ENCODE results near the gene GPRASP1. TPM values are rescaled to one million over a fixed set of nuclear protein-coding genes. Genes with fewer than 3 reads are reported as not detected.

GPRASP1 gene
- 4.9 and 5.6 TPM in 2 replicates for total RNA-seq
- long read RNA-seq, partial matches to known transcripts, result 0 of 2 reads
- long read RNA-seq, other reads (novel, unspliced or antisense), result 2 of 2 reads

GRCh38 chrX:102651242-102652011 is at the start of gene GPRASP1:
GPRASP1 (plus strand) TSS chrX:102651483; CDS start chrX:102653914, 2,431 bp downstream.
- peaks cover 20% of the 10 kb centered on the region for H3K9me3 Mint-ChIP-seq
- no peak for TF ChIP-seq CTCF (conservative IDR thresholded peaks at IDR 0.05)
- peak within 1 kb of the TSS; percentile 93 for H3K4me3 Mint-ChIP-seq
- H3K36me3 Mint-ChIP-seq (ENCODE audit: low read depth), result peaks cover 32% of the 10 kb centered on the region
- peak within 1 kb of the TSS; percentile 75 for H3K27ac Mint-ChIP-seq (ENCODE audit: unreplicated experiment)
- peaks cover 12% of the 10 kb centered on the region for H3K4me1 Mint-ChIP-seq
- peak; percentile 36 for DNase-seq (ENCODE audit: low read depth, low spot score)
- no peaks in the 10 kb centered on the region for H3K27me3 Mint-ChIP-seq (ENCODE audit: low read depth)

GRCh38 chrX:102604327-102604726 is 47.0 kb upstream of the GPRASP1 start:
- Mint-ChIP-seq H3K4me1 (peaks cover 21% of the 10 kb centered on the region), H3K36me3 (ENCODE audit: low read depth) (peaks cover 53% of the 10 kb centered on the region), H3K9me3 (peaks cover 20% of the 10 kb centered on the region), H3K27me3 (ENCODE audit: low read depth) (no peaks in the 10 kb centered on the region), H3K27ac (ENCODE audit: unreplicated experiment) (no peak overlapping the region), H3K4me3 (peak overlapping the region; percentile 70)
- TF ChIP-seq CTCF (conservative IDR thresholded peaks at IDR 0.05), result no peak
- no peak for DNase-seq (ENCODE audit: low read depth, low spot score)

- H3K36me3 Mint-ChIP-seq (ENCODE audit: low read depth), result peaks cover 59% of the 10 kb centered on the region
- H3K9me3 Mint-ChIP-seq, result peaks cover 24% of the 10 kb centered on the region
- H3K4me1 Mint-ChIP-seq, result peaks cover 8% of the 10 kb centered on the region
- no peaks in the 10 kb centered on the region for H3K27me3 Mint-ChIP-seq (ENCODE audit: low read depth)
- no peak overlapping the region for H3K4me3 Mint-ChIP-seq
- no peak for TF ChIP-seq CTCF (conservative IDR thresholded peaks at IDR 0.05)
- DNase-seq (ENCODE audit: low read depth, low spot score), result no peak
- H3K27ac Mint-ChIP-seq (ENCODE audit: unreplicated experiment), result no peak overlapping the region
These were observed 45.2 kb upstream of the GPRASP1 start for GRCh38 chrX:102606115-102606514.

GRCh38 chrX:102610905-102611304 is 40.4 kb upstream of the GPRASP1 start:
- no peaks in the 10 kb centered on the region for H3K27me3 Mint-ChIP-seq (ENCODE audit: low read depth)
- no peak for TF ChIP-seq CTCF (conservative IDR thresholded peaks at IDR 0.05)
- H3K4me3 Mint-ChIP-seq, result no peak overlapping the region
- H3K27ac Mint-ChIP-seq (ENCODE audit: unreplicated experiment), result no peak overlapping the region
- H3K36me3 Mint-ChIP-seq (ENCODE audit: low read depth), result peaks cover 59% of the 10 kb centered on the region
- DNase-seq (ENCODE audit: low read depth, low spot score), result no peak
- H3K4me1 Mint-ChIP-seq, result no peaks in the 10 kb centered on the region
- H3K9me3 Mint-ChIP-seq, result peaks cover 28% of the 10 kb centered on the region

GRCh38 chrX:102624105-102624504 is 27.2 kb upstream of the GPRASP1 start:
- no peak overlapping the region for H3K4me3 Mint-ChIP-seq
- no peak for DNase-seq (ENCODE audit: low read depth, low spot score)
- H3K27ac Mint-ChIP-seq (ENCODE audit: unreplicated experiment), result peak overlapping the region; percentile 57
- H3K36me3 Mint-ChIP-seq (ENCODE audit: low read depth), result peaks cover 74% of the 10 kb centered on the region
- no peak for TF ChIP-seq CTCF (conservative IDR thresholded peaks at IDR 0.05)
- no peaks in the 10 kb centered on the region for H3K4me1 Mint-ChIP-seq
- no peaks in the 10 kb centered on the region for H3K27me3 Mint-ChIP-seq (ENCODE audit: low read depth)
- peaks cover 34% of the 10 kb centered on the region for H3K9me3 Mint-ChIP-seq

Measured in neural crest cell (in vitro differentiated cells).